DMS153 (cell line): Measurements from ENCODE around the gene HOXC6.
"Not testable (repeated sequence)": the region's sequence is repeated elsewhere in the genome, so short reads cannot be mapped to it uniquely, and the experiment has no call there.

ENCODE experiments used
- DNase-seq: peaks from one replicate; lab custom pipeline; 2025; lab: John Stamatoyannopoulos, UW

The HOXC6 gene

GRCh38 chr12:54058128-54058768, 30.0 kb downstream of the HOXC6 start:
- no peak for DNase-seq

GRCh38 chr12:54059668-54060067, 31.4 kb downstream of the HOXC6 start:
- no peak for DNase-seq

GRCh38 chr12:54060174-54060974, 32.1 kb downstream of the HOXC6 start:
- DNase-seq: no peak

- no peak for DNase-seq
Observed at GRCh38 chr12:54060975-54061778, 32.9 kb downstream of the HOXC6 start.

- DNase-seq: no peak
Observed at GRCh38 chr12:54065677-54066076, 37.4 kb downstream of the HOXC6 start.

GRCh38 chr12:54066408-54066807, 38.2 kb downstream of the HOXC6 start:
- DNase-seq: no peak

- DNase-seq: no peak
Observed at GRCh38 chr12:54068418-54069070, 40.3 kb downstream of the HOXC6 start.

GRCh38 chr12:54071942-54072341, 43.7 kb downstream of the HOXC6 start:
- no peak for DNase-seq

GRCh38 chr12:54074308-54074707, 46.1 kb downstream of the HOXC6 start:
- DNase-seq: no peak

GRCh38 chr12:54075409-54075808, 47.2 kb downstream of the HOXC6 start:
- no peak for DNase-seq

GRCh38 chr12:54075974-54076373, 47.7 kb downstream of the HOXC6 start:
- no peak for DNase-seq

- DNase-seq: not testable (repeated sequence)
Observed at GRCh38 chr12:54077843-54078242, 49.6 kb downstream of the HOXC6 start.

GRCh38 chr12:54079115-54079514, 50.9 kb downstream of the HOXC6 start:
- not testable (repeated sequence) for DNase-seq
